ENCODE measurements around the gene PSD4. TPM values are rescaled to one million over a fixed set of nuclear protein-coding genes. Genes with fewer than 3 reads are reported as not detected.

PSD4 gene
- total and polyA plus RNA-seq, 2 of the 8 experiments (the other 6 are each of a cell fraction or from before 2014, with no cell fraction given): 0.53 to 1.2 TPM

GRCh38 chr2:113223813-113224212 is 50.0 kb downstream of the PSD4 start:
- Histone ChIP-seq H2BK5ac (ENCODE audit: low read depth, low read length) (no peak overlapping the region), H3K18ac (ENCODE audit: extremely low read depth, low read length) (no peak overlapping the region), H3K4me1 (replicated peaks in 1 of 4; ENCODE audit: control insufficient read depth in 3 of 4, insufficient read depth in 4 of 4, low read length in 3 of 4) (peaks cover 0 to 6% (median 3%) of the 10 kb centered on the region in 4 experiments; a peak in 4 of 7 replicates), H3K36me3 (ENCODE audit: control insufficient read depth in 2 of 4, insufficient read depth in 4 of 4, low read length in 3 of 4) (no peaks in the 10 kb centered on the region), H4K91ac (replicated peaks; ENCODE audit: insufficient read length, low read length) (no peak overlapping the region), H3K4me3 (ENCODE audit: extremely low read depth in 1 of 4, insufficient read depth in 2 of 4, low read depth in 3 of 4, low read length in 4 of 4) (no peak overlapping the region), H3K14ac (ENCODE audit: insufficient read length) (no peak overlapping the region), H3K79me1 (ENCODE audit: low read depth, low read length) (no peaks in the 10 kb centered on the region), H3K4me2 (ENCODE audit: insufficient read depth in 1 of 2, low read depth in 2 of 2, low read length in 2 of 2) (no peak overlapping the region), H2BK20ac (ENCODE audit: low read length) (no peak overlapping the region), H3K27ac (ENCODE audit: low read depth, low read length) (no peak overlapping the region), H2AFZ (ENCODE audit: low read length) (no peak overlapping the region), H3K27me3 (replicated peaks in 1 of 4; ENCODE audit: control insufficient read depth in 3 of 4, extremely low read depth in 1 of 4, insufficient read depth in 3 of 4, low read length in 3 of 4) (no peaks in the 10 kb centered on the region), H4K5ac (ENCODE audit: insufficient read length, low read depth, low read length) (no peak overlapping the region), H2BK120ac (replicated peaks; ENCODE audit: low read depth, low read length) (no peak overlapping the region), H3K79me2 (ENCODE audit: control insufficient read depth in 1 of 2, insufficient read depth in 2 of 2, low read length in 2 of 2) (no peaks in the 10 kb centered on the region), H3K56ac (replicated peaks; ENCODE audit: insufficient read length, low read depth, low read length) (no peak overlapping the region), H3K9ac (replicated peaks in 1 of 4; ENCODE audit: extremely low read depth in 1 of 4, low read depth in 3 of 4, low read length in 3 of 4) (no peak overlapping the region), H2BK12ac (ENCODE audit: low read depth, low read length) (no peak overlapping the region), H3K23me2 (ENCODE audit: low read depth, low read length) (no peaks in the 10 kb centered on the region; the same call in 1 of the 2 replicates), H3K4ac (replicated peaks; ENCODE audit: insufficient read length, low read depth, low read length) (no peak overlapping the region), H4K20me1 (replicated peaks in 1 of 2; ENCODE audit: control insufficient read depth in 1 of 2, insufficient read depth in 2 of 2, low read length in 2 of 2) (no peaks in the 10 kb centered on the region), H3K23ac (ENCODE audit: insufficient read length) (no peak overlapping the region), H2AK5ac (ENCODE audit: low read depth, low read length) (no peak overlapping the region), H2BK15ac (ENCODE audit: low read length) (no peak overlapping the region), H3K9me3 (ENCODE audit: insufficient read depth in 2 of 2, low read depth in 1 of 2, low read length in 1 of 2) (no peaks in the 10 kb centered on the region), H4K8ac (ENCODE audit: extremely low read depth, insufficient read depth, low read length) (no peak overlapping the region)
- DNase-seq (ENCODE audit: low read depth in 1 of 2, low spot score in 2 of 2) (no peak), FAIRE-seq (no peak)
- ChIA-PET CTCF (ENCODE audit: partially characterized antibody) (no interaction called here), POLR2A (ENCODE audit: partially characterized antibody) (no interaction called here)
- WGBS, 2 experiments (ENCODE audit: extremely low coverage in 1 of 2, insufficient coverage in 1 of 2, insufficient read length in 1 of 2, insufficient replicate concordance in 2 of 2, low coverage in 1 of 2, low lambda C conversion rate in 2 of 2, missing lambda C conversion rate in 1 of 2): 96 to 100% methylated on average over 1 of the region's 1 CpG
- TF ChIP-seq TAF1 (IDR thresholded peaks at IDR 0.05; ENCODE audit: low read depth, low read length): no peak
- TF ChIP-seq GTF2F1 (IDR thresholded peaks at IDR 0.05; ENCODE audit: borderline replicate concordance, low read depth, low read length): no peak
- TF ChIP-seq CREB1 (IDR thresholded peaks at IDR 0.05): no peak
- no peak for TF ChIP-seq FOSL1 (IDR thresholded peaks at IDR 0.05; ENCODE audit: insufficient read depth, low read depth, low read length)
- no peak for TF ChIP-seq SAP30 (IDR thresholded peaks at IDR 0.05; ENCODE audit: insufficient read depth, insufficient replicate concordance, low read length)
- no peak for TF ChIP-seq RBBP5 (IDR thresholded peaks at IDR 0.05; ENCODE audit: borderline replicate concordance, low read depth, low read length)
- TF ChIP-seq ASH2L (IDR thresholded peaks at IDR 0.05; ENCODE audit: low read length): no peak
